GM20431 (cell line): ENCODE data around the gene TMEM178B.

Experiments
- in situ Hi-C: fragments of 300-500 bp; cut with MseI, MboI; formaldehyde crosslinking; loops from one replicate; pipeline ENCODE4 v1.15.0; 2020; ENCODE audit warnings: low sequenced_read_pairs; ENCODE audit not compliant: unreplicated experiment

The TMEM178B gene

DNA sequence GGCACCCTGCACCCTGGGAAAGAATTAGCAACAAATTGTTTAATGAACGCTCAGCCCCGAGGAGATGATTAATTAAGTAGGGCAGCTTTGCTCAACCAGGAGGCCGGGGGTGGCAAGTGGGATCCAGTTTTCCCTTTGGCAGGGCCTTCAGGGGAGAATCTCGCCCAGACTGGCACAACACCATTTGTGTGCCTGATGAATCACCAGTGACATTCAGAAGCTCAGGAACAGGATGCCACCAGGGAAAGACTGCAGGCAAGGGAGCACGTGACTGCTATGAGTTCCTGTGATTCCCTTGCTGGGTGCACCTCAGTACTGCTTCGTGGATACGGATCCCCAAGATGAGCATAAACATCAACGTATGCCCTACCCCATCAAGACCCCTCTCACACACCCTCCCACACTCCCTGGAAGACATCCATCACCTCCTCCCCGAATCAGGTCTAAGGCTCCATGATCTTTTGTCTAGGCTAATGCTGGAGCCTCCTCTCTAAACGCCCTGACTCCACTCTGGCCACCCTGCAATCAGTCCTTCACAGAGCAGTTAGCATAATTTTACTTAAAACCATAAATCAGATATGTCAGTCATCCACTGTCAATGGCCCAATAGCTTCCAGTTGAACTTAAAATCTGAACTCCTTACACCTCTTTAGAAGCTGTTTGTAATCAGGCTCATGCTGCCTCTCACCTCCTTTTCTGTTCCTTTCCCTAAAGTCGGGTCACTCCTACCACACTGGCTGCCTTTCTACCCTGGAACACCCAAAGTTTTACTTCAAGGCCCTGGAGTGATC is 368.2 kb downstream of the TMEM178B start:
- in situ Hi-C loops: no loop called here

GRCh38 chr7:141442781-141443180 is 368.9 kb downstream of the TMEM178B start:
- in situ Hi-C loops: no loop called here

GRCh38 chr7:141444961-141445360 is 371.1 kb downstream of the TMEM178B start:
- in situ Hi-C loops: no loop called here

- in situ Hi-C loops: no loop called here
Measured at GRCh38 chr7:141451232-141451631, 377.4 kb downstream of the TMEM178B start.

DNA sequence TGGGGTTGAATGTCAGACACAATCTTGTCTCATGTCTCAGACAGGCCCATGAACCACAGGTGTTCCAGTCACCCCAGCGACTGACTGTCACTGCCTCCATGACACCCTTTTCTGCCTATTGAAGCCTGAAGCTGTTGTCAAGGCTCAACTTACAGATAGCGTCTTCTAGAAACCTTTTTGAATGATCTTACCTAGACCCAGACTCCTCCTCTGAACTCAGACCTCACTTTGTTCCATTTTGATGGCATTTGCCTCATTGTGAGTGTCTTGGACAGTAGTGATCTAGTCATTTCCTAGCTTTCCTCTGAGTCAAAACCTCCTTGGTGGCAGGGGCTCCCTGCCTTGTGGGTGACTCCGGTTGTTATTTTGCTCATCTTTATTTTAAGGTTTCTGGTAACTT is 379.0 kb downstream of the TMEM178B start:
- in situ Hi-C loops: no loop called here

- in situ Hi-C loops: no loop called here
Measured at GRCh38 chr7:141454338-141454737, 380.5 kb downstream of the TMEM178B start.

GRCh38 chr7:141455723-141456122 is 381.9 kb downstream of the TMEM178B start:
- in situ Hi-C loops: no loop called here

DNA sequence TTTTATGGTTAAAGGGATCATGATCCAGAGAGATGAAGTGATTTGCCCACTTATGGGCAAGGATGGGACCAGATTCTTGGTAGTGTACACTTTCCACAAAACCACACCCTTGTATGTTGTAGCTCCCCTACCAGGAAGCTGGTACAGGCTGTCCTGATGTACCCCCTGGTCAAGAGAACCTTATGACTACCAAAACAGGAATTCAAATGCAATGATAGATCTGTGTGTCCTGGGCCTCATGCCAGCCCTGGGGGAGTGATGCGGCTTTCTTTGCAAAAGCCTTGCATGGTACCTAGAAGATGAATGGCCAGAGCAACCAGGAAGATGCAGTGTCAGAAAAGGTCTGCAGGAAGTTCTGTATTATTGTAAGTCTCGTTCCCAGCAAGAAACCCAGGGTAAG is 382.4 kb downstream of the TMEM178B start:
- in situ Hi-C loops: no loop called here

- in situ Hi-C loops: no loop called here
Measured at GRCh38 chr7:141456711-141457110, 382.8 kb downstream of the TMEM178B start.

DNA sequence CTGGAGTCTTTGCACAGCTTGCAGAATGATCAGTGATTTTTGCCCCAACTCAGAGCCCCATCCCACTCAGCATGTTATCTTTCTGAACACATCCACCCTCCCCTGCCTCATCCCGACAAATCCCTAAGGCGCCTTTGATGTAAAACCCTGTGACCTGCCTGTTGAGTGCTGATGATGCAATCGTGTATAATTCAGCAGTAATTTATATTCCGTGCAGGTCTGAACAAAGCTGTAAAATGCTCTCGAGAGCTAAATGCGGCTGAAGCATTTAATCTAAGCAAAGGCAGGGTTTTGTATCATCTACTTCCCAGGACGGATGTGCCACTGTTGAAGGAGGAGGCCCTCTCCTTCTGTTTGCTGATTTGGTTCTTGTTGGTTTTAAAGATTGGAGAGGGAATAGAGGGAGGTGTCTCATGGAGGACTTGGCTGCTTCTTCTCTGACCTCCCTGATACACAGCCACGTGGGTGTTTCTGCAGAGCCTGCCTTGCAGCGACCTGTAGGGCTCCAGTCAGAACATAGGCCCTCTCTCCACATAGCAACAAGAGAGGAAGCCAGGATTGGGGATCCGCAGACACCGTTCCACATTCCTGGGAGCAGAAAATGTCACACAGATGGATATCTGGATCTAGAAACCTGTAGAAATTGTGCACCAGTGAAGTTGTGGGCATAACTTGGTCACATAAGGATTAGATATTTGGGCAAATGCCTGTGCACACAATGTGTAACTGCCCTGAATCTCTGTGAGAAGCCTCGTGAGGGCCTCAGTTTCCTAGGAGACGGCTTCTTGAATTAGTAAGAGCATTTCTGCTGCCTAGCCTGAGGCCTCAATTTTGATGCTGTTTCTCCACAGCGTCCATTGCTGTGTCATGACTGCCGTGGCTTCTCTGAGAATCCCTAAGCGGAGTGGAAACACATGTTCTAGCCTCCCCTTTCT is 387.2 kb downstream of the TMEM178B start:
- in situ Hi-C loops: no loop called here

GRCh38 chr7:141461924-141462323 is 388.1 kb downstream of the TMEM178B start:
- in situ Hi-C loops: no loop called here

DNA sequence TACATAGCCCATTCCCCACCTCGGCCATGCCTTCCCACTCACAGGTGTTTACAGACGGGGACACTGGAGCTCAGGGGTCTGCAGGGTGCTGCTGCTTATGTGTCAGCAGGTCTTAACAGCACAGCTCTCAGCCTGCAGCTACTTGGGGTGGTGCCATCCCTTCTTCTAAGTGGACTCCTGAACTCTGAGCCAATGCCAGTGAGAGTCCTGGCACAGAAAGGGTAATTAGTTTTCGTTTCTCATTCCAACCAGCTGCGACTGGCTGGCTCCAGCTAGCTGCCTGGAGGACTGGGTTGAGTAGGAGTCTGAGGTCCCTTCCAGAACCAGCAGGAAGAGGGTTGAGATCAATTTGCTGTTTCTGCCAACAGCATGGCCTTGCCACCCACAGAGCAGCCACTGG is 389.1 kb downstream of the TMEM178B start:
- in situ Hi-C loops: no loop called here

DNA sequence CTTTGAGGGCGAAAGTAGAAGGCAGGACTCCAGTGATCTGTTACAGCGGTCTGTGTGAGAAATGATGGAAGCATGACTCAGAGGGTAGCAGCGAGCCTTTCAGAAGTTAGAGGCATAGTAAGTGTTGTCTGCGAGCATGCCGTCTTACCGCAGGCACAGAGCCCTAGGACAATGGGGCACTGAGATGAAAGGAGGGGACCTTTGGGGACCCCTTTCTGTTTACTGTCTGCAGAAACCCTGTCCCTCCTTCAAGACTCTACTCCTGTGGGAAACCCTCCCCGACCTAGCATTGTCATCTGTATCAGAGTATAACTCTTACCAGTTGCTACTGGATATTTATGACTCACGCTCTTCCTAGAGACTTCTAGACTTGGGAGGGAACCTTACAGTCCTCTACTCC is 390.1 kb downstream of the TMEM178B start:
- in situ Hi-C loops: no loop called here

- in situ Hi-C loops: no loop called here
Measured at GRCh38 chr7:141464551-141464950, 390.7 kb downstream of the TMEM178B start.

DNA sequence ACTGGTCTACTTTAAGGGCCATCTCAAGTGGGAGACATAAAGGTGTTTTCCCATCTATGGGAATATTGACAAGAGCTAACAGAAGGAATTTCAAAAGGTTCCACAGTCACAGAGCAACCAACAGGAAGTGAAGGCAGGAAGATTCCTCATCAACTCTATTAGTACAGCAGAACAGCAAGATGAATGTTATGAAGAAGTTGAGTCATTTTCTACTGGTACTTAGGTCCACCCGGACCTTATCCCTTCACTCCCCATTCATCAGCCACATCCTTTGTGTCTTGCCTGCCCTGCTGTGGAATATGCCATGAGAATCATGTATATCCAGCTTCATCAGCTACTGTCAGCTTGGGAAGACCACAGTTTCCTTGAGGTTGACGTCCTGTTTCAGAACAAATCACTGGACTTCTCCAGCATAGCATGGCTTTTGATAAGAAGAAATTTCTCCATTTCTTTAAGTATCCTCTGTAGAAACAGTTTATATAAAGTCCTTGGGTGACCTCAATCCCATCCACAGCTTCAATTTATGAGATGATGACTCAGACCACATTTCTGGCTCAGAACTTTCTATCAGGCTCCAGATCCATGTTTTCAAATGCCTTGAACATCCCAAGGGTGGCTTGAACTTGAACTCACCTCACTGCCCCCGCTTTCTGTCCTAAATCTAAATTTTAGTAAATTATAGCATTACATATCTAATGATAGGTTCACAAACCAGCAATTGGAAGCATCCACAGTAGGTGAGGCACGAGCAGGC is 392.5 kb downstream of the TMEM178B start:
- in situ Hi-C loops: no loop called here

DNA sequence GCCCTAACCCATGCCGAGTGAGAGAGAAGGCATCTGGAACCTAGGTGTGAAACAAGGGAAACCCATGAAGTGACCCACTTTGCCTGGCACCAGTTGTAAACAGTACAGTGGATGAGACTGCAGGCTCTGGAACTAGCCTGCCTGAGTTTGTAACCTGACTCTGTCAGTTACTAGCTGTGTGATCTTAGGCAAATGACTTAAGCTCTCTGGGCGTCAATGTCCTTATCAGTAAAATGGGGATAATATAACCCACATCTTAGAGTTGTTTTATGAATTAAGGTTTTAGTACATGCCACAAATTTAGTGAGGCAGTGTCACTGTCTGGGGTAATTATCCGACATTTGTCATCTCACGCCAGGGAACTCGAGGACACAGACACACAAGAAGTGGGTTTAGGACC is 394.5 kb downstream of the TMEM178B start:
- in situ Hi-C loops: no loop called here

GRCh38 chr7:141475679-141476078 is 401.8 kb downstream of the TMEM178B start:
- in situ Hi-C loops: no loop called here

GRCh38 chr7:141477865-141478264 is 404.0 kb downstream of the TMEM178B start:
- in situ Hi-C loops: no loop called here

- in situ Hi-C loops: no loop called here
Measured at GRCh38 chr7:141478845-141479244, 405.0 kb downstream of the TMEM178B start.

DNA sequence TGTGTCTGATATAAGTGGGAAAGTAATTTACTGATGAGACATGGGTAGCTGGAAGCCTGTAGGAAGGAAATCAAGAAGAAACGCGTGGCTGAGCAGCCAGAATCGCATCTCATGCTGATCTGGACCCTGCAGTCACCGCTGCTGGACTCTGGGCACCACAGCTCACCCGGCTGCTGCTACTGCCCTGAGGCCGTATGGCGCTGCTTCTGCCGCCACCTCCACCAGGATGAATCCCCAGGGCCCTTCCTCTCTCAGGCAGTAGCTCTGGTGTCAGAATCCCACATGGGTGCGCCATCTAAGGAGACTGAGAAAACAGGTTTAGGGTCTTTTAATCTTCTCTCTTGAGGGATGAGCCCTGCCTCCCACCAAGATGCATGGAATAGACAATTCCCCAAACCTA is 407.1 kb downstream of the TMEM178B start:
- in situ Hi-C loops: no loop called here
